GM18870 (cell line): ENCODE results near the gene ACADSB.

Experiments
- ATAC-seq: cut with Tn5 transposase; IDR thresholded peaks from one replicate; pipeline ENCODE4 v1.9.1; 2021; ENCODE audit warnings: moderate library complexity; ENCODE audit not compliant: unreplicated experiment

Gene ACADSB

GRCh38 chr10:123001370-123001769 lies 7.4 kb upstream of the ACADSB start:
- no peak for ATAC-seq

GRCh38 chr10:123004298-123004697 lies 4.5 kb upstream of the ACADSB start:
- no peak for ATAC-seq

- ATAC-seq: peak; percentile 27
Measured at GRCh38 chr10:123007558-123008354, 1.1 kb upstream of the ACADSB start.

- ATAC-seq: peak; percentile 34
Measured at GRCh38 chr10:123009105-123009820, 457 bp downstream of the ACADSB start.

GRCh38 chr10:123011987-123012386 lies 3.2 kb downstream of the ACADSB start:
- ATAC-seq: no peak

- no peak for ATAC-seq
Measured at GRCh38 chr10:123013456-123014419, 4.9 kb downstream of the ACADSB start.

GRCh38 chr10:123014772-123015171 lies 6.0 kb downstream of the ACADSB start:
- no peak for ATAC-seq

- no peak for ATAC-seq
Measured at GRCh38 chr10:123016228-123016627, 7.4 kb downstream of the ACADSB start.

GRCh38 chr10:123017421-123018165 lies 8.8 kb downstream of the ACADSB start:
- ATAC-seq: no peak

- no peak for ATAC-seq
Measured at GRCh38 chr10:123018531-123018930, 9.7 kb downstream of the ACADSB start.

GRCh38 chr10:123019264-123019663 lies 10.5 kb downstream of the ACADSB start:
- ATAC-seq: no peak

GRCh38 chr10:123019941-123020703 lies 11.3 kb downstream of the ACADSB start:
- ATAC-seq: no peak

- no peak for ATAC-seq
Measured at GRCh38 chr10:123021517-123021916, 12.7 kb downstream of the ACADSB start.

GRCh38 chr10:123024540-123024939 lies 15.7 kb downstream of the ACADSB start:
- ATAC-seq: no peak

GRCh38 chr10:123026302-123026701 lies 17.5 kb downstream of the ACADSB start:
- no peak for ATAC-seq

GRCh38 chr10:123027861-123028260 lies 19.1 kb downstream of the ACADSB start:
- no peak for ATAC-seq

GRCh38 chr10:123031124-123031523 lies 22.3 kb downstream of the ACADSB start:
- ATAC-seq: no peak

- ATAC-seq: no peak
Measured at GRCh38 chr10:123034332-123034731, 25.5 kb downstream of the ACADSB start.

- no peak for ATAC-seq
Measured at GRCh38 chr10:123035467-123036086, 26.8 kb downstream of the ACADSB start.
